Measurements from ENCODE around the gene ARHGEF33.

GRCh38 chr2:38940746-38941145 lies 51.1 kb downstream of the ARHGEF33 start:
- TF ChIP-seq EZH2 (IDR thresholded peaks at IDR 0.05; ENCODE audit: borderline replicate concordance, low read length) = no peak
- TF ChIP-seq, protein P1, sequence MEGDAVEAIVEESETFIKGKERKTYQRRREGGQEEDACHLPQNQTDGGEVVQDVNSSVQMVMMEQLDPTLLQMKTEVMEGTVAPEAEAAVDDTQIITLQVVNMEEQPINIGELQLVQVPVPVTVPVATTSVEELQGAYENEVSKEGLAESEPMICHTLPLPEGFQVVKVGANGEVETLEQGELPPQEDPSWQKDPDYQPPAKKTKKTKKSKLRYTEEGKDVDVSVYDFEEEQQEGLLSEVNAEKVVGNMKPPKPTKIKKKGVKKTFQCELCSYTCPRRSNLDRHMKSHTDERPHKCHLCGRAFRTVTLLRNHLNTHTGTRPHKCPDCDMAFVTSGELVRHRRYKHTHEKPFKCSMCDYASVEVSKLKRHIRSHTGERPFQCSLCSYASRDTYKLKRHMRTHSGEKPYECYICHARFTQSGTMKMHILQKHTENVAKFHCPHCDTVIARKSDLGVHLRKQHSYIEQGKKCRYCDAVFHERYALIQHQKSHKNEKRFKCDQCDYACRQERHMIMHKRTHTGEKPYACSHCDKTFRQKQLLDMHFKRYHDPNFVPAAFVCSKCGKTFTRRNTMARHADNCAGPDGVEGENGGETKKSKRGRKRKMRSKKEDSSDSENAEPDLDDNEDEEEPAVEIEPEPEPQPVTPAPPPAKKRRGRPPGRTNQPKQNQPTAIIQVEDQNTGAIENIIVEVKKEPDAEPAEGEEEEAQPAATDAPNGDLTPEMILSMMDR (conservative IDR thresholded peaks at IDR 0.05 in 1 of 2, IDR thresholded peaks at IDR 0.05 in 1 of 2; ENCODE audit: extremely low read depth in 1 of 2, insufficient read depth in 1 of 2, low read depth in 1 of 2, low read length in 2 of 2) = no peak

Measured in mammary epithelial cell (primary cell).